Midbrain (tissue), 1 donor: ENCODE results near the gene CD96.
"Not testable (repeated sequence)": the region's sequence is repeated elsewhere in the genome, so short reads cannot be mapped to it uniquely, and the experiment has no call there.

Source experiments
- DNase-seq: peaks from one replicate; lab custom pipeline; 2025; lab: John Stamatoyannopoulos, UW

CD96 gene

GRCh38 chr3:111561902-111562301 lies 19.9 kb downstream of the CD96 start:
- not testable (repeated sequence) for DNase-seq

GRCh38 chr3:111566844-111567243 lies 24.8 kb downstream of the CD96 start:
- no peak for DNase-seq

- no peak for DNase-seq
Measured at GRCh38 chr3:111568355-111568754, 26.4 kb downstream of the CD96 start.

GRCh38 chr3:111568911-111569310 lies 26.9 kb downstream of the CD96 start:
- no peak for DNase-seq

GRCh38 chr3:111570404-111571030 lies 28.5 kb downstream of the CD96 start:
- DNase-seq: no peak

- DNase-seq: no peak
Measured at GRCh38 chr3:111571282-111571681, 29.3 kb downstream of the CD96 start.

GRCh38 chr3:111571907-111572460 lies 30.0 kb downstream of the CD96 start:
- no peak for DNase-seq

GRCh38 chr3:111577113-111577512 lies 35.1 kb downstream of the CD96 start:
- no peak for DNase-seq

- DNase-seq: no peak
Measured at GRCh38 chr3:111577798-111578685, 36.0 kb downstream of the CD96 start.

- no peak for DNase-seq
Measured at GRCh38 chr3:111578867-111579266, 36.9 kb downstream of the CD96 start.

- DNase-seq: no peak
Measured at GRCh38 chr3:111579495-111579894, 37.5 kb downstream of the CD96 start.

GRCh38 chr3:111581403-111582119 lies 39.6 kb downstream of the CD96 start:
- DNase-seq: no peak

- no peak for DNase-seq
Measured at GRCh38 chr3:111582120-111582474, 40.1 kb downstream of the CD96 start.

- no peak for DNase-seq
Measured at GRCh38 chr3:111584744-111585143, 42.7 kb downstream of the CD96 start.

- no peak for DNase-seq
Measured at GRCh38 chr3:111585217-111585616, 43.2 kb downstream of the CD96 start.

GRCh38 chr3:111588527-111588926 lies 46.5 kb downstream of the CD96 start:
- no peak for DNase-seq

- DNase-seq: no peak
Measured at GRCh38 chr3:111589303-111590142, 47.5 kb downstream of the CD96 start.

- DNase-seq: no peak
Measured at GRCh38 chr3:111590143-111590491, 48.1 kb downstream of the CD96 start.

GRCh38 chr3:111591555-111591954 lies 49.6 kb downstream of the CD96 start:
- no peak for DNase-seq

GRCh38 chr3:111592143-111592542 lies 50.1 kb downstream of the CD96 start:
- DNase-seq: no peak

- DNase-seq: no peak
Measured at GRCh38 chr3:111592936-111593335, 50.9 kb downstream of the CD96 start.

- DNase-seq: no peak
Measured at GRCh38 chr3:111593666-111594065, 51.7 kb downstream of the CD96 start.
